HFFc6 (cell line): Measurements from ENCODE around the gene B4GALT6. TPM values are rescaled to one million over a fixed set of nuclear protein-coding genes. Genes with fewer than 3 reads are reported as not detected.

Source experiments
- DNase-seq: peaks from one replicate; pipeline ENCODE4 v3.0.0-alpha.2; 2018
- H3K27ac Mint-ChIP-seq: 2 replicates; pipeline ENCODE4 v1.8.0; 2020; ENCODE audit warnings: mild to moderate bottlenecking, mixed read lengths
- H3K27me3 Mint-ChIP-seq: 2 replicates; pipeline ENCODE4 v1.8.0; 2021; ENCODE audit warnings: mild to moderate bottlenecking, moderate library complexity, mixed read lengths; ENCODE audit not compliant: insufficient read depth
- H3K36me3 Mint-ChIP-seq: 2 replicates; pipeline ENCODE4 v1.8.0; 2021; ENCODE audit warnings: low read depth, mixed read lengths
- H3K4me1 Mint-ChIP-seq: 2 replicates; pipeline ENCODE4 v1.8.0; 2020; ENCODE audit warnings: low read depth, mixed read lengths
- H3K4me3 Mint-ChIP-seq: 2 replicates; pipeline ENCODE4 v1.8.0; 2020; ENCODE audit warnings: mild to moderate bottlenecking, moderate library complexity, mixed read lengths
- H3K9me3 Mint-ChIP-seq: 2 replicates; pipeline ENCODE4 v1.8.0; 2020; ENCODE audit warnings: mild to moderate bottlenecking, mixed read lengths
- total RNA-seq, 6 experiments: library from RNA; stranded (reverse); fragmentation: NEBNext Ultra II Directional; extraction: Animal tissue kit (Norgen Biotek cat#: 25700); gene quantifications; 2 replicates in 1 of 6; 3 replicates in 5 of 6; pipeline ENCODE4 v1.2.3, GENCODE V29; 2021
- TF ChIP-seq, protein P1 (sequence below): fragments of 200-600 bp; sonication (generic); IDR thresholded peaks from 2 replicates; pipeline ENCODE4 v1.5.0; 2021; ENCODE audit warnings: antibody characterized with exemption, mild to moderate bottlenecking

The B4GALT6 gene
- total RNA-seq, 6 experiments from 2014 or later: not detected

DNA sequence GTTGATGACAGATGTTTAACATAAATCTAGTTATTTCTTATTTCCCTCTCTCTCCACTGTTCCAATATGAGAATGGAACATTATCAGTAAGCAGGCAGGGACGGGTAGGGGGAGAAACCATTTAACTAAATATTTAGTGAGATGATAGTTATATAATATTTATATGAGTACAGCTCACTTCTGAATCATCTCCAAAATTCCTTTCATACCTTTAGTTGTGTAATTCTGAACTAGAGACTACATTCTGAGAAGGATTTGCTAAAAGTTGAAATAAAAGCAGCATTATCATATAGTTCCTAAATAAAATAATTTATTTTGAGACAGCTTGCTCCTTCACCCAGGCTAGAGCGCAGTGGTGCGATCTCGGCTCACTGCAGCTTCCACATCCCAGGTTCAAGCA is 41.4 kb downstream of the B4GALT6 start:
- peaks cover 15% of the 10 kb centered on the region for H3K9me3 Mint-ChIP-seq
- H3K27ac Mint-ChIP-seq: no peak overlapping the region
- H3K4me1 Mint-ChIP-seq: no peaks in the 10 kb centered on the region
- no peak for DNase-seq
- H3K36me3 Mint-ChIP-seq: no peaks in the 10 kb centered on the region
- TF ChIP-seq, protein P1, sequence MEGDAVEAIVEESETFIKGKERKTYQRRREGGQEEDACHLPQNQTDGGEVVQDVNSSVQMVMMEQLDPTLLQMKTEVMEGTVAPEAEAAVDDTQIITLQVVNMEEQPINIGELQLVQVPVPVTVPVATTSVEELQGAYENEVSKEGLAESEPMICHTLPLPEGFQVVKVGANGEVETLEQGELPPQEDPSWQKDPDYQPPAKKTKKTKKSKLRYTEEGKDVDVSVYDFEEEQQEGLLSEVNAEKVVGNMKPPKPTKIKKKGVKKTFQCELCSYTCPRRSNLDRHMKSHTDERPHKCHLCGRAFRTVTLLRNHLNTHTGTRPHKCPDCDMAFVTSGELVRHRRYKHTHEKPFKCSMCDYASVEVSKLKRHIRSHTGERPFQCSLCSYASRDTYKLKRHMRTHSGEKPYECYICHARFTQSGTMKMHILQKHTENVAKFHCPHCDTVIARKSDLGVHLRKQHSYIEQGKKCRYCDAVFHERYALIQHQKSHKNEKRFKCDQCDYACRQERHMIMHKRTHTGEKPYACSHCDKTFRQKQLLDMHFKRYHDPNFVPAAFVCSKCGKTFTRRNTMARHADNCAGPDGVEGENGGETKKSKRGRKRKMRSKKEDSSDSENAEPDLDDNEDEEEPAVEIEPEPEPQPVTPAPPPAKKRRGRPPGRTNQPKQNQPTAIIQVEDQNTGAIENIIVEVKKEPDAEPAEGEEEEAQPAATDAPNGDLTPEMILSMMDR: no peak
- no peaks in the 10 kb centered on the region for H3K27me3 Mint-ChIP-seq
- H3K4me3 Mint-ChIP-seq: no peak overlapping the region

DNA sequence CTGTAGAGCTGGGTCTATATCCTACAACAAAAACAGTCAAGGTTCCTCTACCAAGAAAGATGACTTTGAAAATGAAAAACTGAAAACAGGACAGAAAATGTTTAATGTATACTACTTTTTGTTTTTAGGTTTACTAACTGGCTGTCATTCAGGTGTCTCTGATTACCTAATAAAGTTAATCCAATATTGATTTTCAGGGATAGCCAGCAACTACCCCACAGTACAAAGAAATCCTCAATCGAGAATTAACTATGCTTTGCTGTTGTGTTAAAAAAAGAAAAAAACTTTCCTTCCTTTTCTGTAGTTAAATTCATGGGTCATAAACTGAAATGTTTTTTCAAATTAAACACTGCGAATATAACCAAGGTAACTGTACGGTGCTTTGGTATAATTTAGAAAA is 46.9 kb downstream of the B4GALT6 start:
- Mint-ChIP-seq H3K36me3 (peaks cover 4% of the 10 kb centered on the region; the same call in 1 of the 2 replicates), H3K27me3 (no peaks in the 10 kb centered on the region), H3K4me1 (no peaks in the 10 kb centered on the region), H3K4me3 (no peak overlapping the region), H3K9me3 (peaks cover 31% of the 10 kb centered on the region), H3K27ac (no peak overlapping the region)
- TF ChIP-seq, protein P1: no peak
- DNase-seq: no peak

DNA sequence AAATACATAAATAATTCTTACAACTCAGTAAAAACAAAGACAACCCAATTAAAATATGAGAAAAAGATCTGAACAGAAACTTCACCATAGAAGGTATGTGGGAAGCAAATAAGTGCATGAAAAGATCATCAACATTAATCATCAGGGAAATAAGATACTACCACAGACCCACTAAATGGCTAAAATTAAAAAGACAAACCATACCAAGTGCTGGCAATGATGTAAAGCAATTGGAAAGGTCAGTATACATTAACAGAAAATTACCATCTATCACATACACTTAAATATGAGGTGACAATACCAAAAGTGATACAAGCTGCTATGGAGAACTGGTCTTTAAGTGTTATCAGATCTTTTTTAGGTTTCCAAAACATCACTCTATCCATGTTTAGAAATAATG is 48.0 kb downstream of the B4GALT6 start:
- H3K4me3 Mint-ChIP-seq: no peak overlapping the region
- TF ChIP-seq, protein P1: no peak
- H3K9me3 Mint-ChIP-seq: peaks cover 33% of the 10 kb centered on the region
- DNase-seq: no peak
- no peaks in the 10 kb centered on the region for H3K27me3 Mint-ChIP-seq
- H3K4me1 Mint-ChIP-seq: no peaks in the 10 kb centered on the region
- no peak overlapping the region for H3K27ac Mint-ChIP-seq
- peaks cover 4% of the 10 kb centered on the region; the same call in 1 of the 2 replicates for H3K36me3 Mint-ChIP-seq

DNA sequence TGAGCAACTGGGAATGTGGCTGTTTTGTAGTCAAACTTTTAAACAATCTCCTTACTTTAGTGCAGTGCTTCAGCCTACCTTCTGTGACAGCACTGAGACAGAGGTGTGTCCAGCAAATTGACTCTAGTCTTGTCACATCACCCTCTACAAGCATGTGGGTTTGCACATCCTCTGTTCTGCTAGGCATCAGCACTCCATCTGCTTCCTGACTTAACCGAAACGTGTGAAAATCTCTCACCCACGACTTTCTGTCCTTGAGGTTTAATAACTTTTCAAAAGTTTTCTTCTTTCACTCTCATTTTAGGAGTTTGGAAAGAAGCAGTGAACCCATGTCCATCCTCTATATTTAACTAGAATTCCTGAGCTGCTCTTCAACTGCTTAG is 50.1 kb downstream of the B4GALT6 start:
- TF ChIP-seq, protein P1: no peak
- Mint-ChIP-seq H3K9me3 (peaks cover 33% of the 10 kb centered on the region), H3K27ac (no peak overlapping the region), H3K4me1 (no peaks in the 10 kb centered on the region), H3K4me3 (no peak overlapping the region), H3K36me3 (peaks cover 4% of the 10 kb centered on the region; the same call in 1 of the 2 replicates), H3K27me3 (no peaks in the 10 kb centered on the region)
- no peak for DNase-seq

DNA sequence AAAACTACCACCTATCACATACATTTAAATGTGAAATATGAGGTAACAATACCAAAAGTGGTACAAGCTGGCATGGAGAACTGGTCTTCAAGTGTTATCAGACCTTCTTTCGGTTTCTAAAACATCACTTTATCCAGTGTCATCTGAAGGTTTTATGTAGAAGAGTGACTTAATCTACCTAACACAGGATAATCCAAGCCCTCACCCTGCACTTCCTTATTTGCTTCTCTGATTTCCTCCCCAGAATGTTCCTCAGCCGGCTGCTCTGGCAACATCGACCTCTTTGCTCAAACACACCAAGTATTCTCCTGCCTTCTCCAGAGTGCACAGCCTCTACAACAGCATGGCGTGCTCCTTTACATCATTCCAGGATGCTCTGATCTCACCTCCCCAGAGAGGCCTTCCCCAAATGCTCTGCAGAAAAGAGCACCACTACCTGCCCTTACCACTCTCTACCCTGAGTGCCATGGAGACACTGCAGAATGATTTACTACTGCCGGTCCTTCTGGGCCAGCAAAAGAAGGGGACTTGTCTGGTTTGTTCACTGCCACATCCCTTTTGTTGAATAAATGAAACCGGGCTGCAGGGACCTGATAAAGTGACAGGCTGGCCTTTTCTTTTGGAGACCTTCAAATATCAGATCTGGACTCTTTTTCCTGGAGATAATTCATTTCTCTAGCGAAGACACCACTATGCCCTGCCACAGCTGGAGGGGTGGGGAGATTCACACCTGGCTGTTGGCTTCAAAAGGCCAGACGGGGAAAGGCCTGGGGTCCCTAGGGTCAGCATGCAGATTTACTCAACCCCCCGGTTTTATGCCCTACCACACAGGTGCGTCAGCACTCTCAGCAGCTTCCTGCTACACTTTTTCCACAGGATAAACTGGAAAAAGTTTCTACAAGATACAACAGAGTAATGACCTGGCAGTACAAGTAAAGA is 50.7 kb downstream of the B4GALT6 start:
- Mint-ChIP-seq H3K4me3 (no peak overlapping the region), H3K9me3 (peaks cover 29% of the 10 kb centered on the region), H3K36me3 (peaks cover 4% of the 10 kb centered on the region; the same call in 1 of the 2 replicates), H3K27me3 (no peaks in the 10 kb centered on the region), H3K27ac (no peak overlapping the region), H3K4me1 (no peaks in the 10 kb centered on the region)
- TF ChIP-seq, protein P1: no peak
- no peak for DNase-seq
